Upper lobe of left lung (tissue), 6 donors: ENCODE data around the gene RAB19. TPM values are rescaled to one million over a fixed set of nuclear protein-coding genes. Genes with fewer than 3 reads are reported as not detected.
A peak's percentile ranks its signal among the peaks of the same experiment; 100 is the strongest.

Experiments
- ATAC-seq, 2 donors: fragments of 200-7000 bp; cut with Tn5 transposase; one replicate each; pipeline ENCODE4 v1.9.1; 2022; ENCODE audit warnings: mild to moderate bottlenecking in 2 of 2, moderate library complexity in 2 of 2; ENCODE audit not compliant: low FRiP score in 2 of 2
- DNase-seq, 2 donors: peaks; one replicate each; pipeline ENCODE4 v3.0.0-alpha.2; 2019 to 2020
- H3K27ac ChIP-seq, 4 donors: fragments of 200-600 bp; sonication (generic); one replicate each; pipeline ENCODE4 v1.5.1; 2016 to 2019
- H3K27me3 ChIP-seq, 4 donors: fragments of 200-600 bp; sonication (generic); one replicate each; pipeline ENCODE4 v1.5.1; 2017 to 2019
- H3K36me3 ChIP-seq, 4 donors: fragments of 200-600 bp; sonication (generic); one replicate each; pipeline ENCODE4 v1.5.1; 2016 to 2019
- H3K4me1 ChIP-seq, 4 donors: fragments of 200-600 bp; sonication (generic); one replicate each; pipeline ENCODE4 v1.5.1; 2018 to 2019
- H3K4me3 ChIP-seq, 4 donors: fragments of 200-600 bp; sonication (generic); one replicate each; pipeline ENCODE4 v1.5.1; 2017 to 2019; ENCODE audit warnings: mild to moderate bottlenecking in 2 of 4, moderate library complexity in 1 of 4
- H3K9me3 ChIP-seq, 4 donors: fragments of 200-600 bp; sonication (generic); one replicate each; pipeline ENCODE4 v1.5.1; 2018 to 2019
- CTCF ChIP-seq, 6 experiments: fragments of 450-650 bp in 4 of 6; fragments of 200-600 bp in 2 of 6; sonication (generic) in 2 of 6; IDR thresholded peaks; one replicate each; pipeline ENCODE4 v1.5.1; 2016 to 2019; ENCODE audit warnings: antibody characterized with exemption in 6 of 6
- EP300 ChIP-seq, 4 donors: sonication (generic); formaldehyde crosslinking; IDR thresholded peaks; one replicate each; pipeline ENCODE4 v1.5.1; 2017; ENCODE audit warnings: antibody characterized with exemption in 4 of 4, control low read depth in 2 of 4
- POLR2A ChIP-seq, 4 donors: fragments of 450-650 bp; IDR thresholded peaks; one replicate each; pipeline ENCODE4 v1.5.1; 2016 to 2017; ENCODE audit warnings: antibody characterized with exemption in 4 of 4, mild to moderate bottlenecking in 2 of 4
- POLR2AphosphoS5 ChIP-seq, 2 donors: sonication (generic); formaldehyde crosslinking; IDR thresholded peaks; one replicate each; pipeline ENCODE4 v1.5.1; 2017; ENCODE audit warnings: antibody characterized with exemption in 2 of 2
- WGBS, 2 donors: methylation state at CpG; one replicate each; pipeline ENCODE4 v1.1.5; 2017 to 2018; 5-methylcytosine and 5-hydroxymethylcytosine counted together
- total RNA-seq, 6 donors: library from RNA; depleted of rRNA in 4 of 6; stranded (reverse); fragments of >200 nt in 4 of 6; gene quantifications; one replicate each; pipeline versions ENCODE4 v1.1.0 to v1.2.1, GENCODE V29; 2016 to 2021
- donor health status: DM: no; HTN: no; CAD: no; lungs with moderate emphysema.
- donor health status: DM: no; HTN: yes; CAD: no; lungs with severe emphysema.

The RAB19 gene
- total RNA-seq, 6 donors from 2014 or later = 1.2 to 7.3 (median 2.8) TPM

- 79 to 89% methylated on average over 8 of the region's 8 CpGs for WGBS, 2 donors
Measured at GRCh38 chr7:140390466-140391190, 13.2 kb upstream of the RAB19 start.

GRCh38 chr7:140391634-140392033 lies 12.2 kb upstream of the RAB19 start:
- DNase-seq = no peak
- Histone ChIP-seq H3K9me3 (no peaks in the 10 kb centered on the region), H3K27ac (peak overlapping the region in 1 of 4 donors; percentile 74), H3K27me3 (no peaks in the 10 kb centered on the region), H3K4me1 (peaks cover 5 to 12% (median 9%) of the 10 kb centered on the region in 4 donors), H3K4me3 (no peak overlapping the region), H3K36me3 (no peaks in the 10 kb centered on the region)
- 71 to 80% methylated on average over 1 of the region's 1 CpG for WGBS, 2 donors
- TF ChIP-seq CTCF (IDR thresholded peaks at IDR 0.05) (no peak), POLR2AphosphoS5 (IDR thresholded peaks at IDR 0.05) (no peak), POLR2A (IDR thresholded peaks at IDR 0.05) (no peak), EP300 (IDR thresholded peaks at IDR 0.05) (no peak)
- no peak for ATAC-seq

More at GRCh38 chr7:140390466-140391190, 13.2 kb upstream of the RAB19 start:
- DNase-seq = peak in 1 of 2 donors; percentile 23
- Histone ChIP-seq H3K36me3 (no peaks in the 10 kb centered on the region), H3K4me3 (no peak overlapping the region), H3K9me3 (no peaks in the 10 kb centered on the region), H3K4me1 (peaks cover 2 to 6% (median 5%) of the 10 kb centered on the region in 4 donors), H3K27me3 (no peaks in the 10 kb centered on the region), H3K27ac (peak overlapping the region in 2 of 4 donors; percentile 29 to 74)
- TF ChIP-seq EP300 (IDR thresholded peaks at IDR 0.05) (no peak), POLR2AphosphoS5 (IDR thresholded peaks at IDR 0.05) (no peak), CTCF (IDR thresholded peaks at IDR 0.05) (no peak), POLR2A (IDR thresholded peaks at IDR 0.05) (no peak)
- peak; percentile 49 to 51 for ATAC-seq

GRCh38 chr7:140393756-140394306 lies 10.0 kb upstream of the RAB19 start:
- no peak for ATAC-seq
- H3K27ac ChIP-seq = no peak overlapping the region
- TF ChIP-seq POLR2AphosphoS5 (IDR thresholded peaks at IDR 0.05) = no peak
- no peak for TF ChIP-seq CTCF (IDR thresholded peaks at IDR 0.05)
- no peak for TF ChIP-seq EP300 (IDR thresholded peaks at IDR 0.05)
- TF ChIP-seq POLR2A (IDR thresholded peaks at IDR 0.05) = no peak
- H3K4me3 ChIP-seq = no peak overlapping the region
- no peak for DNase-seq
- no peaks in the 10 kb centered on the region for H3K9me3 ChIP-seq
- no peaks in the 10 kb centered on the region for H3K36me3 ChIP-seq
- H3K27me3 ChIP-seq = no peaks in the 10 kb centered on the region
- peaks cover 9 to 19% (median 15%) of the 10 kb centered on the region in 4 donors for H3K4me1 ChIP-seq
- WGBS, 2 donors = 96 to 97% methylated on average over 12 of the region's 12 CpGs

- peak; percentile 90 to 98 for DNase-seq
- WGBS, 2 donors = 2% methylated on average over 28 to 38 of the region's 66 CpGs
- ATAC-seq = peak; percentile 92 to 98
- H3K9me3 ChIP-seq = no peaks in the 10 kb centered on the region
- H3K27ac ChIP-seq = peak within 1 kb of the TSS; percentile 92 to 96 (median 93)
- no peaks in the 10 kb centered on the region for H3K36me3 ChIP-seq
- peaks cover 7 to 17% (median 11%) of the 10 kb centered on the region in 4 donors for H3K4me1 ChIP-seq
- H3K4me3 ChIP-seq = peak within 1 kb of the TSS; percentile 85 to 99 (median 94)
- no peaks in the 10 kb centered on the region for H3K27me3 ChIP-seq
- TF ChIP-seq POLR2A (IDR thresholded peaks at IDR 0.05) (peak in 3 of 4 donors; percentile 38 to 79 (median 41)), POLR2AphosphoS5 (IDR thresholded peaks at IDR 0.05) (peak; percentile 92 to 96), EP300 (IDR thresholded peaks at IDR 0.05) (no peak), CTCF (IDR thresholded peaks at IDR 0.05) (peak in 5 of 6 experiments; percentile 10 to 59 (median 53))
Measured at GRCh38 chr7:140397784-140398750, 5.8 kb upstream of the RAB19 start, which contains the start of gene SLC37A3. Gene SLC37A3, minus strand, starts transcription at chr7:140398530. Its CDS starts 16,004 bp downstream, at chr7:140382526.
